HG03139 (cell line): Measurements from ENCODE around the gene RABGAP1L.

Experiments
- ATAC-seq: cut with Tn5 transposase; IDR thresholded peaks from one replicate; pipeline ENCODE4 v1.9.1; 2021; ENCODE audit not compliant: unreplicated experiment

Gene RABGAP1L

GRCh38 chr1:174197088-174197487 lies 37.8 kb downstream of the RABGAP1L start:
- no peak for ATAC-seq

GRCh38 chr1:174197547-174197946 lies 38.2 kb downstream of the RABGAP1L start:
- ATAC-seq = no peak

- no peak for ATAC-seq
Observed at GRCh38 chr1:174198202-174198601, 38.9 kb downstream of the RABGAP1L start.

- ATAC-seq = no peak
Observed at GRCh38 chr1:174200746-174201145, 41.4 kb downstream of the RABGAP1L start.

GRCh38 chr1:174204697-174205308 lies 45.5 kb downstream of the RABGAP1L start:
- ATAC-seq = no peak

- no peak for ATAC-seq
Observed at GRCh38 chr1:174206148-174206836, 47.0 kb downstream of the RABGAP1L start.

- ATAC-seq = no peak
Observed at GRCh38 chr1:174209347-174210187, 50.2 kb downstream of the RABGAP1L start.

GRCh38 chr1:174211486-174211885 lies 52.2 kb downstream of the RABGAP1L start:
- no peak for ATAC-seq

GRCh38 chr1:174215766-174216165 lies 56.4 kb downstream of the RABGAP1L start:
- no peak for ATAC-seq

GRCh38 chr1:174217248-174217647 lies 57.9 kb downstream of the RABGAP1L start:
- no peak for ATAC-seq

- ATAC-seq = no peak
Observed at GRCh38 chr1:174217787-174218574, 58.7 kb downstream of the RABGAP1L start.

- ATAC-seq = no peak
Observed at GRCh38 chr1:174218983-174219382, 59.7 kb downstream of the RABGAP1L start.

- no peak for ATAC-seq
Observed at GRCh38 chr1:174219606-174220370, 60.5 kb downstream of the RABGAP1L start.

GRCh38 chr1:174221681-174222080 lies 62.4 kb downstream of the RABGAP1L start:
- ATAC-seq = no peak

- no peak for ATAC-seq
Observed at GRCh38 chr1:174222166-174222949, 63.0 kb downstream of the RABGAP1L start.

GRCh38 chr1:174224641-174225040 lies 65.3 kb downstream of the RABGAP1L start:
- no peak for ATAC-seq

GRCh38 chr1:174225499-174226204 lies 66.3 kb downstream of the RABGAP1L start:
- no peak for ATAC-seq

GRCh38 chr1:174230399-174230798 lies 71.1 kb downstream of the RABGAP1L start:
- no peak for ATAC-seq

- ATAC-seq = no peak
Observed at GRCh38 chr1:174232761-174233160, 73.4 kb downstream of the RABGAP1L start.
